Stimulated activated CD8-positive, alpha-beta memory T cell treated with anti-CD3 and anti-CD28 coated beads, Interleukin-15, amount 100 ng/mL, for 4 hours (primary cell): ENCODE results near the gene MPV17L2.
"Not testable (repeated sequence)": the region's sequence is repeated elsewhere in the genome, so short reads cannot be mapped to it uniquely, and the experiment has no call there.

ENCODE experiments used
- DNase-seq, 2 donors: peaks; one replicate each; pipeline ENCODE4 v3.0.0-alpha.2; 2020; ENCODE audit warnings: low read depth in 2 of 2

The MPV17L2 gene

GRCh38 chr19:18192673-18193387 is at the start of gene MPV17L2:
TSS of gene MPV17L2 (plus strand) at chr19:18193218. CDS start at chr19:18193282, 64 bp downstream.
- DNase-seq, result peak; percentile 96 to 98

- DNase-seq, result no peak
These were observed 49.1 kb upstream of the MPV17L2 start for GRCh38 chr19:18143902-18144301.

GRCh38 chr19:18144361-18144760 is 48.7 kb upstream of the MPV17L2 start:
- DNase-seq, result no peak

GRCh38 chr19:18144906-18145305 is 48.1 kb upstream of the MPV17L2 start:
- no peak for DNase-seq

GRCh38 chr19:18145391-18145999 is 47.5 kb upstream of the MPV17L2 start:
- DNase-seq, result no peak

- DNase-seq, result no peak
These were observed 45.6 kb upstream of the MPV17L2 start for GRCh38 chr19:18147396-18147795.

GRCh38 chr19:18149596-18149975 is 43.4 kb upstream of the MPV17L2 start:
- no peak for DNase-seq

GRCh38 chr19:18150776-18151624 is 42.0 kb upstream of the MPV17L2 start:
- no peak for DNase-seq

- DNase-seq, result peak; percentile 86 to 90
These were observed 40.6 kb upstream of the MPV17L2 start for GRCh38 chr19:18152442-18152816.

GRCh38 chr19:18152817-18153555 is 40.0 kb upstream of the MPV17L2 start, which contains the start of gene PIK3R2:
TSS of gene PIK3R2 (plus strand) at chr19:18153163. CDS start at chr19:18155880, 2,717 bp downstream.
- DNase-seq, result peak; percentile 98 to 99

- DNase-seq, result no peak
These were observed 39.4 kb upstream of the MPV17L2 start for GRCh38 chr19:18153556-18154134.

- DNase-seq, result no peak
These were observed 37.6 kb upstream of the MPV17L2 start for GRCh38 chr19:18155095-18156087.

GRCh38 chr19:18156268-18156667 is 36.8 kb upstream of the MPV17L2 start:
- no peak for DNase-seq

GRCh38 chr19:18156841-18157464 is 36.1 kb upstream of the MPV17L2 start:
- DNase-seq, result no peak

GRCh38 chr19:18157465-18158063 is 35.5 kb upstream of the MPV17L2 start:
- no peak for DNase-seq

GRCh38 chr19:18158467-18158866 is 34.6 kb upstream of the MPV17L2 start:
- DNase-seq, result no peak

- not testable (repeated sequence) for DNase-seq
These were observed 33.9 kb upstream of the MPV17L2 start for GRCh38 chr19:18159059-18159616.

- DNase-seq, result no peak
These were observed 33.2 kb upstream of the MPV17L2 start for GRCh38 chr19:18159810-18160209.

GRCh38 chr19:18160493-18160970 is 32.5 kb upstream of the MPV17L2 start:
- no peak for DNase-seq
